Measurements from ENCODE around the gene GSTP1.

DNA sequence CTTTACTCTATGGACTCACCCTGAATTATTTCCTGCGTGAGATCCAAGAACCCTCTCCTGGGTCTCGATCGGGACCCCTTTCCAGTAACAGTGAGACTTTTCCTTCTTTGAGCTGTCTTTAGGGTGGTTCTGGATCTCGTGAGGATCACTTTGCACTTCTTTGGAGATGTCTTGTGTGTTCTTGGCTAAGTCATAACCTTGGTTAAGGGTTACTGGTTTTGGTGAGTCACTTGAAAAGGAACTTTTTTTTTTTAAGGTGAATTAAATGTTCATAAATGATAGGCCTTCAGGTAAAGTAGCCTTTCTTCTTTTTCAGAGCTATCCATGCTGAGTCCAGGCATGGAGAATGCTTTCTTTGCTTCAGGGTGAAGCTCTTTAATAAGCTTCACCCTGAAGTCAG lies 19.4 kb upstream of the GSTP1 start:
- TF ChIP-seq POLR2A (IDR thresholded peaks at IDR 0.05; ENCODE audit: borderline replicate concordance, extremely low read depth, insufficient read depth, insufficient read length) = no peak
- no peak for TF ChIP-seq CTCF (IDR thresholded peaks at IDR 0.05 in 2 of 3, conservative IDR thresholded peaks at IDR 0.05 in 1 of 3; ENCODE audit: borderline replicate concordance in 1 of 3, insufficient read depth in 1 of 3, low read depth in 2 of 3, low read length in 2 of 3)
- no peak for TF ChIP-seq ZNF274 (IDR thresholded peaks at IDR 0.05; ENCODE audit: low read depth, low read length)
- TF ChIP-seq, protein P1, sequence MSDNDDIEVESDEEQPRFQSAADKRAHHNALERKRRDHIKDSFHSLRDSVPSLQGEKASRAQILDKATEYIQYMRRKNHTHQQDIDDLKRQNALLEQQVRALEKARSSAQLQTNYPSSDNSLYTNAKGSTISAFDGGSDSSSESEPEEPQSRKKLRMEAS (IDR thresholded peaks at IDR 0.05) = no peak
- no peak for TF ChIP-seq RAD21 (IDR thresholded peaks at IDR 0.05; ENCODE audit: low read depth)
- no peak for TF ChIP-seq YY1 (IDR thresholded peaks at IDR 0.05; ENCODE audit: extremely low read depth, insufficient replicate concordance, low read depth, low read length)
- TF ChIP-seq TCF7L2 (IDR thresholded peaks at IDR 0.05; ENCODE audit: borderline replicate concordance, extremely low read depth, insufficient read depth, insufficient read length) = no peak
- TF ChIP-seq EZH2 (IDR thresholded peaks at IDR 0.05) = no peak
- no peak for TF ChIP-seq REST (IDR thresholded peaks at IDR 0.05; ENCODE audit: low read depth)
- no peak for TF ChIP-seq ATF3 (IDR thresholded peaks at IDR 0.05)
- TF ChIP-seq JUND (IDR thresholded peaks at IDR 0.05) = no peak
- no peak for TF ChIP-seq SIN3A (IDR thresholded peaks at IDR 0.05; ENCODE audit: low read depth)
- no peak for TF ChIP-seq SP1 (IDR thresholded peaks at IDR 0.05; ENCODE audit: low read depth)

All from HCT116 (cell line).